ENCODE measurements around the gene DLG2. TPM values are rescaled to one million over a fixed set of nuclear protein-coding genes. Genes with fewer than 3 reads are reported as not detected.

The DLG2 gene
- total RNA-seq, 1 donor from 2014 or later: 2.4 TPM

GRCh38 chr11:85089654-85090053, 537.5 kb downstream of the DLG2 start:
- Mint-ChIP-seq H3K36me3 (ENCODE audit: insufficient read depth) (no peaks in the 10 kb centered on the region), H3K27ac (no peak overlapping the region), H3K4me1 (ENCODE audit: low read depth) (peaks cover 4% of the 10 kb centered on the region), H3K27me3 (no peaks in the 10 kb centered on the region), H3K4me3 (ENCODE audit: low read depth) (no peak overlapping the region), H3K9me3 (ENCODE audit: low read depth) (peaks cover 7% of the 10 kb centered on the region)
- TF ChIP-seq CTCF (IDR thresholded peaks at IDR 0.05; ENCODE audit: unreplicated experiment): no peak
- DNase-seq (ENCODE audit: low spot score, unreplicated experiment): no peak

- Mint-ChIP-seq H3K27me3 (no peaks in the 10 kb centered on the region), H3K4me3 (ENCODE audit: low read depth) (no peak overlapping the region), H3K9me3 (ENCODE audit: low read depth) (peaks cover 7% of the 10 kb centered on the region), H3K27ac (no peak overlapping the region), H3K4me1 (ENCODE audit: low read depth) (peaks cover 3% of the 10 kb centered on the region), H3K36me3 (ENCODE audit: insufficient read depth) (no peaks in the 10 kb centered on the region)
- TF ChIP-seq CTCF (IDR thresholded peaks at IDR 0.05; ENCODE audit: unreplicated experiment): no peak
- no peak for DNase-seq (ENCODE audit: low spot score, unreplicated experiment)
Measured at GRCh38 chr11:85088286-85088685, 538.9 kb downstream of the DLG2 start.

GRCh38 chr11:85086504-85087284, 540.5 kb downstream of the DLG2 start:
- H3K4me3 Mint-ChIP-seq (ENCODE audit: low read depth): no peak overlapping the region
- TF ChIP-seq CTCF (IDR thresholded peaks at IDR 0.05; ENCODE audit: unreplicated experiment): no peak
- H3K9me3 Mint-ChIP-seq (ENCODE audit: low read depth): peaks cover 6% of the 10 kb centered on the region
- H3K36me3 Mint-ChIP-seq (ENCODE audit: insufficient read depth): no peaks in the 10 kb centered on the region
- no peak for DNase-seq (ENCODE audit: low spot score, unreplicated experiment)
- no peaks in the 10 kb centered on the region for H3K4me1 Mint-ChIP-seq (ENCODE audit: low read depth)
- H3K27me3 Mint-ChIP-seq: no peaks in the 10 kb centered on the region
- no peak overlapping the region for H3K27ac Mint-ChIP-seq

GRCh38 chr11:85076535-85077330, 550.4 kb downstream of the DLG2 start:
- Mint-ChIP-seq H3K27me3 (no peaks in the 10 kb centered on the region), H3K9me3 (ENCODE audit: low read depth) (no peaks in the 10 kb centered on the region), H3K4me1 (ENCODE audit: low read depth) (peaks cover 6% of the 10 kb centered on the region), H3K27ac (no peak overlapping the region), H3K36me3 (ENCODE audit: insufficient read depth) (no peaks in the 10 kb centered on the region), H3K4me3 (ENCODE audit: low read depth) (no peak overlapping the region)
- no peak for TF ChIP-seq CTCF (IDR thresholded peaks at IDR 0.05; ENCODE audit: unreplicated experiment)
- DNase-seq (ENCODE audit: low spot score, unreplicated experiment): no peak

- TF ChIP-seq CTCF (IDR thresholded peaks at IDR 0.05; ENCODE audit: unreplicated experiment): no peak
- Mint-ChIP-seq H3K9me3 (ENCODE audit: low read depth) (no peaks in the 10 kb centered on the region), H3K27me3 (no peaks in the 10 kb centered on the region), H3K27ac (no peak overlapping the region), H3K4me1 (ENCODE audit: low read depth) (peaks cover 3% of the 10 kb centered on the region), H3K36me3 (ENCODE audit: insufficient read depth) (no peaks in the 10 kb centered on the region), H3K4me3 (ENCODE audit: low read depth) (no peak overlapping the region)
- DNase-seq (ENCODE audit: low spot score, unreplicated experiment): no peak
Measured at GRCh38 chr11:85062659-85063058, 564.5 kb downstream of the DLG2 start.
